ENCODE data around the gene TUBA3E. TPM values are rescaled to one million over a fixed set of nuclear protein-coding genes. Genes with fewer than 3 reads are reported as not detected.

TUBA3E gene
- total and polyA plus RNA-seq, 9 of the 15 experiments (the other 6 are each of a cell fraction or from before 2014, with no cell fraction given): 0.09 to 0.30 (median 0.13) TPM; not detected in 3

DNA sequence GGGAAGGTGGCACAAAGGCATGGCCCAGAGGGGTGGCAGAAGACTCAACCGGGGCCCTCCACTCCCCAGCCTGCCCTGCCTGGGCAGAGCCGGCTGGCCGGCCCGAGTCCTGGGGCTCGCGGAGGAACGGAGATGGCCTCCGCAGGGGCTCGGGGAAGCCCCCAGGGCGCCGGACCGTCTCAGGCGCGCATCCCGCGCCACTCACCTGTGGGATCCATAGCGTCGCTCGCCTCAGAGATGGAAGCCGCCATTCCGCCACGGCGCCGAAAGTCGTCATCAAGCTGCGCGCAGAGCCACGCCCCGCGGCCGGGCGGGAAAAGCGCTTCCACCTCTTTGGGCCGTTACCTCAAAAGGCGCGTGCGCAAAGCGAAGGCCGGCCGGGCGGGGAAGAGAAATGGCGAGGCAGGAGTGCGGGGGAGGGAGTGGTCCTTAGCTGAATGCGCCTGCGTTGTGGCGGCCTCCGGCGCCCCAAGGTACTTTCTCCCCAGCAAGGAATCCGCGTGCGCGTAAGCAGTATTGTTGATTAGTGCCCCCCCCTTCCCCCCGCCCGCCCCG is 16.8 kb downstream of the TUBA3E start, which contains the start of gene SMPD4 (continued):
- TF ChIP-seq RAD21 (CRISPR knock-in tag; conservative IDR thresholded peaks at IDR 0.05 in 1 of 2, IDR thresholded peaks at IDR 0.05 in 1 of 2): no peak
- TF ChIP-seq, protein P1, sequence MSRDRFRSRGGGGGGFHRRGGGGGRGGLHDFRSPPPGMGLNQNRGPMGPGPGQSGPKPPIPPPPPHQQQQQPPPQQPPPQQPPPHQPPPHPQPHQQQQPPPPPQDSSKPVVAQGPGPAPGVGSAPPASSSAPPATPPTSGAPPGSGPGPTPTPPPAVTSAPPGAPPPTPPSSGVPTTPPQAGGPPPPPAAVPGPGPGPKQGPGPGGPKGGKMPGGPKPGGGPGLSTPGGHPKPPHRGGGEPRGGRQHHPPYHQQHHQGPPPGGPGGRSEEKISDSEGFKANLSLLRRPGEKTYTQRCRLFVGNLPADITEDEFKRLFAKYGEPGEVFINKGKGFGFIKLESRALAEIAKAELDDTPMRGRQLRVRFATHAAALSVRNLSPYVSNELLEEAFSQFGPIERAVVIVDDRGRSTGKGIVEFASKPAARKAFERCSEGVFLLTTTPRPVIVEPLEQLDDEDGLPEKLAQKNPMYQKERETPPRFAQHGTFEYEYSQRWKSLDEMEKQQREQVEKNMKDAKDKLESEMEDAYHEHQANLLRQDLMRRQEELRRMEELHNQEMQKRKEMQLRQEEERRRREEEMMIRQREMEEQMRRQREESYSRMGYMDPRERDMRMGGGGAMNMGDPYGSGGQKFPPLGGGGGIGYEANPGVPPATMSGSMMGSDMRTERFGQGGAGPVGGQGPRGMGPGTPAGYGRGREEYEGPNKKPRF (IDR thresholded peaks at IDR 0.05; ENCODE audit: low read depth, low read length): no peak
- peak; percentile 97 for TF ChIP-seq E2F3 (CRISPR knock-in tag; IDR thresholded peaks at IDR 0.05)
- no peak for TF ChIP-seq SMC3 (conservative IDR thresholded peaks at IDR 0.05; ENCODE audit: insufficient read depth, low read depth, low read length)
- TF ChIP-seq ARID2 (IDR thresholded peaks at IDR 0.05): no peak
- TF ChIP-seq, protein P2, sequence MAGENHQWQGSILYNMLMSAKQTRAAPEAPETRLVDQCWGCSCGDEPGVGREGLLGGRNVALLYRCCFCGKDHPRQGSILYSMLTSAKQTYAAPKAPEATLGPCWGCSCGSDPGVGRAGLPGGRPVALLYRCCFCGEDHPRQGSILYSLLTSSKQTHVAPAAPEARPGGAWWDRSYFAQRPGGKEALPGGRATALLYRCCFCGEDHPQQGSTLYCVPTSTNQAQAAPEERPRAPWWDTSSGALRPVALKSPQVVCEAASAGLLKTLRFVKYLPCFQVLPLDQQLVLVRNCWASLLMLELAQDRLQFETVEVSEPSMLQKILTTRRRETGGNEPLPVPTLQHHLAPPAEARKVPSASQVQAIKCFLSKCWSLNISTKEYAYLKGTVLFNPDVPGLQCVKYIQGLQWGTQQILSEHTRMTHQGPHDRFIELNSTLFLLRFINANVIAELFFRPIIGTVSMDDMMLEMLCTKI (IDR thresholded peaks at IDR 0.05; ENCODE audit: partially characterized antibody): no peak
- TF ChIP-seq GTF2E2 (tag; IDR thresholded peaks at IDR 0.05): peak; percentile 66; the same call in 1 of the 2 replicates
- TF ChIP-seq, protein P3, sequence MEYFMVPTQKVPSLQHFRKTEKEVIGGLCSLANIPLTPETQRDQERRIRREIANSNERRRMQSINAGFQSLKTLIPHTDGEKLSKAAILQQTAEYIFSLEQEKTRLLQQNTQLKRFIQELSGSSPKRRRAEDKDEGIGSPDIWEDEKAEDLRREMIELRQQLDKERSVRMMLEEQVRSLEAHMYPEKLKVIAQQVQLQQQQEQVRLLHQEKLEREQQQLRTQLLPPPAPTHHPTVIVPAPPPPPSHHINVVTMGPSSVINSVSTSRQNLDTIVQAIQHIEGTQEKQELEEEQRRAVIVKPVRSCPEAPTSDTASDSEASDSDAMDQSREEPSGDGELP (CRISPR knock-in tag; IDR thresholded peaks at IDR 0.05; ENCODE audit: borderline replicate concordance): peak; percentile 68
- TF ChIP-seq CSDE1 (IDR thresholded peaks at IDR 0.05): no peak
- TF ChIP-seq, protein P4, sequence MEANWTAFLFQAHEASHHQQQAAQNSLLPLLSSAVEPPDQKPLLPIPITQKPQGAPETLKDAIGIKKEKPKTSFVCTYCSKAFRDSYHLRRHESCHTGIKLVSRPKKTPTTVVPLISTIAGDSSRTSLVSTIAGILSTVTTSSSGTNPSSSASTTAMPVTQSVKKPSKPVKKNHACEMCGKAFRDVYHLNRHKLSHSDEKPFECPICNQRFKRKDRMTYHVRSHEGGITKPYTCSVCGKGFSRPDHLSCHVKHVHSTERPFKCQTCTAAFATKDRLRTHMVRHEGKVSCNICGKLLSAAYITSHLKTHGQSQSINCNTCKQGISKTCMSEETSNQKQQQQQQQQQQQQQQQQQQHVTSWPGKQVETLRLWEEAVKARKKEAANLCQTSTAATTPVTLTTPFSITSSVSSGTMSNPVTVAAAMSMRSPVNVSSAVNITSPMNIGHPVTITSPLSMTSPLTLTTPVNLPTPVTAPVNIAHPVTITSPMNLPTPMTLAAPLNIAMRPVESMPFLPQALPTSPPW (CRISPR knock-in tag; IDR thresholded peaks at IDR 0.05): no peak
- TF ChIP-seq, protein P5, sequence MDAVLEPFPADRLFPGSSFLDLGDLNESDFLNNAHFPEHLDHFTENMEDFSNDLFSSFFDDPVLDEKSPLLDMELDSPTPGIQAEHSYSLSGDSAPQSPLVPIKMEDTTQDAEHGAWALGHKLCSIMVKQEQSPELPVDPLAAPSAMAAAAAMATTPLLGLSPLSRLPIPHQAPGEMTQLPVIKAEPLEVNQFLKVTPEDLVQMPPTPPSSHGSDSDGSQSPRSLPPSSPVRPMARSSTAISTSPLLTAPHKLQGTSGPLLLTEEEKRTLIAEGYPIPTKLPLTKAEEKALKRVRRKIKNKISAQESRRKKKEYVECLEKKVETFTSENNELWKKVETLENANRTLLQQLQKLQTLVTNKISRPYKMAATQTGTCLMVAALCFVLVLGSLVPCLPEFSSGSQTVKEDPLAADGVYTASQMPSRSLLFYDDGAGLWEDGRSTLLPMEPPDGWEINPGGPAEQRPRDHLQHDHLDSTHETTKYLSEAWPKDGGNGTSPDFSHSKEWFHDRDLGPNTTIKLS (IDR thresholded peaks at IDR 0.05; ENCODE audit: borderline replicate concordance, low read depth): peak; percentile 73; the same call in 1 of the 2 replicates
- no peak for TF ChIP-seq SMARCA5 (IDR thresholded peaks at IDR 0.05)
- no peak for TF ChIP-seq TGIF2 (CRISPR knock-in tag; IDR thresholded peaks at IDR 0.05)
- TF ChIP-seq PML (IDR thresholded peaks at IDR 0.05; ENCODE audit: low read length): no peak; the same call in 1 of the 2 replicates
- TF ChIP-seq, protein P6, sequence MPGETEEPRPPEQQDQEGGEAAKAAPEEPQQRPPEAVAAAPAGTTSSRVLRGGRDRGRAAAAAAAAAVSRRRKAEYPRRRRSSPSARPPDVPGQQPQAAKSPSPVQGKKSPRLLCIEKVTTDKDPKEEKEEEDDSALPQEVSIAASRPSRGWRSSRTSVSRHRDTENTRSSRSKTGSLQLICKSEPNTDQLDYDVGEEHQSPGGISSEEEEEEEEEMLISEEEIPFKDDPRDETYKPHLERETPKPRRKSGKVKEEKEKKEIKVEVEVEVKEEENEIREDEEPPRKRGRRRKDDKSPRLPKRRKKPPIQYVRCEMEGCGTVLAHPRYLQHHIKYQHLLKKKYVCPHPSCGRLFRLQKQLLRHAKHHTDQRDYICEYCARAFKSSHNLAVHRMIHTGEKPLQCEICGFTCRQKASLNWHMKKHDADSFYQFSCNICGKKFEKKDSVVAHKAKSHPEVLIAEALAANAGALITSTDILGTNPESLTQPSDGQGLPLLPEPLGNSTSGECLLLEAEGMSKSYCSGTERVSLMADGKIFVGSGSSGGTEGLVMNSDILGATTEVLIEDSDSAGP (CRISPR knock-in tag; IDR thresholded peaks at IDR 0.05): no peak
- no peak for TF ChIP-seq ZEB2 (IDR thresholded peaks at IDR 0.05)
- no peak for TF ChIP-seq SREBF2 (CRISPR knock-in tag; IDR thresholded peaks at IDR 0.05)
- no peak for TF ChIP-seq NR3C1 (CRISPR knock-in tag; IDR thresholded peaks at IDR 0.05)
- no peak for TF ChIP-seq ZBED1 (IDR thresholded peaks at IDR 0.05)
- TF ChIP-seq ELF1 (tag; IDR thresholded peaks at IDR 0.05): no peak
- TF ChIP-seq ZC3H11A (IDR thresholded peaks at IDR 0.05; ENCODE audit: low read depth, low read length): no peak

Measured in K562 (cell line).